DND-41 (cell line): ENCODE results near the gene BTLA.

Source experiments
- CTCF ChIP-seq: IDR thresholded peaks from 2 replicates; pipeline ENCODE4 v1.5.1; 2012; ENCODE audit warnings: borderline replicate concordance, low read length, moderate library complexity, mild to moderate bottlenecking; ENCODE audit not compliant: poor library complexity, severe bottlenecking; ENCODE audit errors: extremely low read depth
- EZH2 ChIP-seq: IDR thresholded peaks from 3 replicates; pipeline ENCODE4 v1.6.1; 2012; ENCODE audit warnings: borderline replicate concordance, low read depth, mild to moderate bottlenecking, moderate library complexity, low read length, inconsistent platforms; ENCODE audit not compliant: severe bottlenecking

- TF ChIP-seq CTCF (no peak), EZH2 (no peak)
These were observed 7.1 kb downstream of the BTLA start for GRCh38 chr3:112492124-112492523.
